GM20000 (cell line): ENCODE data around the gene SLC9A8.

Source experiments
- DNase-seq: peaks from one replicate; pipeline ENCODE4 v3.0.0; 2012; ENCODE audit warnings: low spot score
- TF ChIP-seq, protein P1 (sequence below): IDR thresholded peaks from 2 replicates; pipeline ENCODE4 v1.5.1; 2012; ENCODE audit warnings: mild to moderate bottlenecking, control low read depth; ENCODE audit errors: extremely low read depth, missing control alignments

SLC9A8 gene

DNA sequence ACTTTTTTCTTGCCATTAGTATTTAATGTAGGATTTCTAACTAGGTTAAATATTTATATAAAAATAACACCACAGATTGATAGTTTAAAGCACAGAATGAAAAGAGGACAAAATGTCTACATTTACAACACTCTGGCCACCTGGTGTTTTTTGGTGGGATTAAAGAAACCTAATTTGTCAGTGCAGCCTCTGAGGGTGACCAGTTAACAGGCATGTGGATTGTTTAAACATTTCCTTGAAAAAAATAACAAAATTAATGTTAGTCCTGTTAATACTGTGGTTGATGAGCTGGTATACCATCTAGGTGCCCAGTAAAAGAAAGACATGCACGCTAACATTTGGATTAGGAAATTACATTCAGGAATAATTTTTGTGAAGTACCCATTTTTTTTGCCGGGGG is 8.8 kb downstream of the SLC9A8 start:
- DNase-seq = no peak
- TF ChIP-seq, protein P1, sequence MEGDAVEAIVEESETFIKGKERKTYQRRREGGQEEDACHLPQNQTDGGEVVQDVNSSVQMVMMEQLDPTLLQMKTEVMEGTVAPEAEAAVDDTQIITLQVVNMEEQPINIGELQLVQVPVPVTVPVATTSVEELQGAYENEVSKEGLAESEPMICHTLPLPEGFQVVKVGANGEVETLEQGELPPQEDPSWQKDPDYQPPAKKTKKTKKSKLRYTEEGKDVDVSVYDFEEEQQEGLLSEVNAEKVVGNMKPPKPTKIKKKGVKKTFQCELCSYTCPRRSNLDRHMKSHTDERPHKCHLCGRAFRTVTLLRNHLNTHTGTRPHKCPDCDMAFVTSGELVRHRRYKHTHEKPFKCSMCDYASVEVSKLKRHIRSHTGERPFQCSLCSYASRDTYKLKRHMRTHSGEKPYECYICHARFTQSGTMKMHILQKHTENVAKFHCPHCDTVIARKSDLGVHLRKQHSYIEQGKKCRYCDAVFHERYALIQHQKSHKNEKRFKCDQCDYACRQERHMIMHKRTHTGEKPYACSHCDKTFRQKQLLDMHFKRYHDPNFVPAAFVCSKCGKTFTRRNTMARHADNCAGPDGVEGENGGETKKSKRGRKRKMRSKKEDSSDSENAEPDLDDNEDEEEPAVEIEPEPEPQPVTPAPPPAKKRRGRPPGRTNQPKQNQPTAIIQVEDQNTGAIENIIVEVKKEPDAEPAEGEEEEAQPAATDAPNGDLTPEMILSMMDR = no peak

DNA sequence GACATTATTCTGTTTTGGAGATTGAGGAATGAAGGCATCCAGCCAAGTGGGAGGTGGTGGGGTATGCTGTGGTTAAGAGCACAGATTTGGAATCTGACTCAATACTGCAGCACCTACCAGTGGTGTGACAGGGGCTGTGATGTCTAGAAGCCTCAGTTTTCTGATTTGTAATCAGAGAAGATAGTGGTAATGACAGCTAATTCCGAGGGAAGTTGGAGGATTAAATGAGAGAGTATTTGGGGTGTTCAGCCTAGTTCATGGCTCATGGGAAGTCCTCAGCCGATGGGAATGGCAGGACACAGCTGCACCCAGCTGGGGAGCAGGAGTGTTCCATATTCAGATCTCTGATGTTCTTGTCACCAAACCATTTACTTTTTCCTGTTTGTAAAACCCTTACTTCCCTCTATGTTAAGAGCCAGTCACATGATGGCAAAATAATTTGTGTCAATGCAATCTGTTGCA is 9.3 kb downstream of the SLC9A8 start:
- DNase-seq = no peak
- TF ChIP-seq, protein P1 = no peak

DNA sequence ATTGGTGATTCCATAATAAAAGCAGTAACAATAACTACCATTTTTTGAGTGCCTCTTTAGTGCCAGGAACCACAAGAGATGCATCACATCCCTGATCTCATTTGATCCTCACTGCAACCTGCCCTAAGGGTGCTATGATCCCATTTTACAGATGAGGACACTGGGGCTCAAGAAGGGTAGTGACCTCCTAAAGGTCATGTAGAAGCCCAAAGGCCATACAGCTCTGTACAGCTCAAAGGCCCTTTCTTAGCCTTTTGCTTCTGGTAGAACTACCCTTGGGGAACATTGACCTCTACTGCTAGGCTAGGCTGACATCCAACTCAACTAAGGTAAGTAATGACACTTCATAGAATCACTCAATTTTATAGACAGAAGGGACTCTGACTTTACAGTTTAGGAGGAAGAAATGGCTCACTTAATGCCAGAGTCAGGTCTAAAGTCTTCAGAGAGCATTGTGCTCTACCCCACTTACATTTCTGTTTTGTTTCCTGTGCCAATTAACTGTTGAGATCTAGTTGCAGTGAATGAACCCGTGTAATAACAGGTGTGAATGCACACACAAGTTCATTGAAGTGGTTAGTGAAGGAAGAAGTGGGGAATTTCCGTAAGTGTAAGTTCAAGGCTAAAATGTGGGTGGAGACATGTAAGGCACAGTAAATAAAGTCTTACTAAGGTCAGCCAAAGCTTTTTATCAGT is 10.7 kb downstream of the SLC9A8 start:
- DNase-seq = no peak
- TF ChIP-seq, protein P1 = no peak

DNA sequence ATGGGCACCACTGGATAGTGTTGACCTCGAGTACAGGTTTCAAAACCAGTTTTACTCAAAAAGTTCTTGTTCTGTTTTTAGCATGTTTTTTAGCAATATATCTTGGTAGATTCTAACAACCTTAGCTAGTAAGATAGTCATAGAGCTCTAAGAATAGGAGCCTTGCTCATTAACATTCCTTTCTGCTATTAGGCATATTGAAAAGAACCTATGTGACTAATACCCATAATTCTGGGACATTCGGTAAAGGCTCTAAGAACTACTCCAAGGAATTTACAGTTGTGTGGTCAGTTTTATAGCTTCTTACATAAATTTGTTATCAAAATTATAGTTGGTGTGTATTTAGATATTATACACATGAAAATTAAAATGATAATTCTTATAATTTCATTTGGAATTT is 11.6 kb downstream of the SLC9A8 start:
- TF ChIP-seq, protein P1 = no peak
- no peak for DNase-seq

DNA sequence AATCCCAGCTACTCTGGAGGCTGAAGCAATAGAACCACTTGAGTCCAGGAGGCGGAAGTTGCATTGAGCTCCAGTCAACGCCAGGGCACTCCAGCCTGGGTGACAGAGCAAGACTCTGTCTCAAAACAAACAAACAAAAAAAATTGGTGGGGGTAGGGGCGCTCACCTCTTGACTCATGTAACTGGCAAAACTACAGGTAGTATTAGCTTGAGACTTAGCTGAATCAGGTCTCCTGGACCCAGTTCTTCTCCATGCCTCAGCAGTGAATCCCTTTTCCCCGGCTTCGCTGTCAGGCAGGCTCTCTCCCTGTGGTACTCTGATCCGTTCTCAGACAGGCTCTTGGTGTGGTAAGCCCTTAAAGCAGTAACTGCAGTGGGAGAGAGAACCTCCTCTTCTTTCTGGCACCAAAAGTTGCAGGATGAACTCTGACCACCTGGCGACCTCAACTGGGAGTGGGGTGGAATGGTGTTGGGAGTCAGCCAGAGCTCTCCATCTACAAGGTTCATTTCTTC is 12.9 kb downstream of the SLC9A8 start:
- no peak for DNase-seq
- TF ChIP-seq, protein P1 = no peak

DNA sequence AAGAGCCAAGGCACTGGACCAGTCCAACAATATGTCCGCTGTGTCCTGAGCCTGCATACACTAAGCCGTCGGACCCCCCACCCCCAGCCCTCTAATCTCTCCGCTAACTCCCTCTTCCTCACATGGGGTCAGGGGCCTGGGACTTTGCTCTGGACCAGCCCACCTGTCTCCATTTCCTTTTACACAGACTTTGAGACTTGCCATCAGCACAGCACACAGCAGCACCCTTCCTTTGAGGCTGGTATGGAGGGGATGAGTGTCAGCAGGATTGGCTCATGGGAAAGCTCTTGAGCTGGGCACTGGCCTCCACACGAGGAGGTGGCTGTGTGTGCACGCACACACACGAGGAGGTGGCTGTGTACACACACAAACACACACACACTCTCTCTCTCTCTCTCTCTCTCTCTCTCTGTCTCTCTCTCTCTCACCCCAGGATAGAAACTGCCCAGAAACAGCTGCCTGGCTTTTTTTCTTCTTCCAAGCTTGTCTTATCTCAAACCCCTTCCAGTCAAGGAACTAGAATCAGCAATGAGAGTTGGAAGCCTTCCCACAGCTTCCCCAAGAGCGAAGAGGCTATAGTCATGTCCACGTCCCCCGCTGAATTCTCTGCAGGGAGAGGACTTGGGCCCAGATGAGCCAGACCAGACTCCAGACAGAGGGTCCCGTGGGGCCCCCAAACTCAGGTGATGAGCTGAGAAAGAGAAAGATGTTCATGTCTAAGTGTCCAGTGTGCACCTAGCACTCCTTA is 18.6 kb downstream of the SLC9A8 start:
- TF ChIP-seq, protein P1 = no peak
- DNase-seq = no peak
